GM23338 (cell line): ENCODE data around the gene CPEB3.

Experiments
- CREB1 ChIP-seq: fragments of 250-450 bp; sonication (Bioruptor Pico); IDR thresholded peaks from 2 replicates; pipeline ENCODE4 v1.5.0; 2020; ENCODE audit warnings: low read depth, mild to moderate bottlenecking, moderate library complexity
- ETS1 ChIP-seq: IDR thresholded peaks from 2 replicates; pipeline ENCODE4 v1.6.1; 2016; ENCODE audit warnings: antibody characterized with exemption
- EZH2 ChIP-seq: fragments of 200-600 bp; sonication (generic); IDR thresholded peaks from one replicate; pipeline ENCODE4 v1.8.0; 2017; ENCODE audit warnings: antibody characterized with exemption, mild to moderate bottlenecking, low read depth; ENCODE audit not compliant: unreplicated experiment
- EZH2phosphoT487 ChIP-seq: fragments of 200-600 bp; sonication (generic); IDR thresholded peaks from one replicate; pipeline ENCODE4 v1.8.1; 2018; ENCODE audit warnings: antibody characterized with exemption; ENCODE audit not compliant: unreplicated experiment
- JUNB ChIP-seq: IDR thresholded peaks from one replicate; pipeline ENCODE4 v1.6.1; 2016; ENCODE audit warnings: antibody characterized with exemption; ENCODE audit not compliant: unreplicated experiment
- NANOG ChIP-seq: IDR thresholded peaks from 2 replicates; pipeline ENCODE4 v1.6.1; 2016; ENCODE audit warnings: antibody characterized with exemption, borderline replicate concordance
- POLR2AphosphoS5 ChIP-seq: IDR thresholded peaks from 2 replicates; pipeline ENCODE4 v1.6.1; 2016; ENCODE audit warnings: antibody characterized with exemption, low read depth
- REST ChIP-seq: IDR thresholded peaks from one replicate; pipeline ENCODE4 v1.6.1; 2018; ENCODE audit warnings: antibody characterized with exemption; ENCODE audit not compliant: unreplicated experiment
- ZNF114 ChIP-seq: fragments of 250-450 bp; sonication (Bioruptor Pico); IDR thresholded peaks from 2 replicates; pipeline ENCODE4 v1.5.0; 2020; ENCODE audit warnings: mild to moderate bottlenecking, moderate library complexity
- ZNF331 ChIP-seq: fragments of 250-450 bp; sonication (Bioruptor Pico); IDR thresholded peaks from 2 replicates; pipeline ENCODE4 v1.5.0; 2020; ENCODE audit warnings: low read depth, mild to moderate bottlenecking, moderate library complexity
- ZNF462 ChIP-seq: fragments of 250-450 bp; sonication (Bioruptor Pico); IDR thresholded peaks from 2 replicates; pipeline ENCODE4 v1.5.0; 2020; ENCODE audit warnings: mild to moderate bottlenecking, moderate library complexity
- TF ChIP-seq, protein P1 (sequence below), 2 experiments: fragments of 200-600 bp in 1 of 2; sonication (generic) in 1 of 2; conservative IDR thresholded peaks; 2 replicates each; pipeline versions ENCODE4 v1.5.1 to v1.6.1; 2016 to 2017; ENCODE audit warnings: antibody characterized with exemption in 2 of 2, low read depth in 2 of 2, mild to moderate bottlenecking in 2 of 2, moderate library complexity in 1 of 2

- TF ChIP-seq, protein P1, sequence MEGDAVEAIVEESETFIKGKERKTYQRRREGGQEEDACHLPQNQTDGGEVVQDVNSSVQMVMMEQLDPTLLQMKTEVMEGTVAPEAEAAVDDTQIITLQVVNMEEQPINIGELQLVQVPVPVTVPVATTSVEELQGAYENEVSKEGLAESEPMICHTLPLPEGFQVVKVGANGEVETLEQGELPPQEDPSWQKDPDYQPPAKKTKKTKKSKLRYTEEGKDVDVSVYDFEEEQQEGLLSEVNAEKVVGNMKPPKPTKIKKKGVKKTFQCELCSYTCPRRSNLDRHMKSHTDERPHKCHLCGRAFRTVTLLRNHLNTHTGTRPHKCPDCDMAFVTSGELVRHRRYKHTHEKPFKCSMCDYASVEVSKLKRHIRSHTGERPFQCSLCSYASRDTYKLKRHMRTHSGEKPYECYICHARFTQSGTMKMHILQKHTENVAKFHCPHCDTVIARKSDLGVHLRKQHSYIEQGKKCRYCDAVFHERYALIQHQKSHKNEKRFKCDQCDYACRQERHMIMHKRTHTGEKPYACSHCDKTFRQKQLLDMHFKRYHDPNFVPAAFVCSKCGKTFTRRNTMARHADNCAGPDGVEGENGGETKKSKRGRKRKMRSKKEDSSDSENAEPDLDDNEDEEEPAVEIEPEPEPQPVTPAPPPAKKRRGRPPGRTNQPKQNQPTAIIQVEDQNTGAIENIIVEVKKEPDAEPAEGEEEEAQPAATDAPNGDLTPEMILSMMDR (conservative IDR thresholded peaks at IDR 0.05; ENCODE audit: low read depth in 2 of 2) = no peak
- TF ChIP-seq EZH2phosphoT487 (no peak), POLR2AphosphoS5 (no peak), CREB1 (CRISPR knock-in tag) (no peak), REST (no peak), EZH2 (no peak), ZNF114 (CRISPR knock-in tag) (no peak), JUNB (no peak), NANOG (no peak), ETS1 (no peak), ZNF462 (CRISPR knock-in tag) (no peak), ZNF331 (CRISPR knock-in tag) (no peak)
These were observed 182.1 kb downstream of the CPEB3 start for GRCh38 chr10:92108747-92109146.
